KMS-11 (cell line): ENCODE measurements around the gene SART3.
"Not testable (repeated sequence)": the region's sequence is repeated elsewhere in the genome, so short reads cannot be mapped to it uniquely, and the experiment has no call there.

Experiments
- H2AFZ ChIP-seq: fragments of 200-600 bp; sonication (generic); 2 replicates; pipeline ENCODE4 v1.6.1; 2016; ENCODE audit warnings: antibody characterized with exemption, mixed run types, low read depth
- H3K27ac ChIP-seq: fragments of 200-600 bp; sonication (generic); 2 replicates; pipeline ENCODE4 v1.6.1; 2016; ENCODE audit warnings: mild to moderate bottlenecking, mixed run types
- H3K27me3 ChIP-seq: fragments of 200-600 bp; sonication (generic); 2 replicates; pipeline ENCODE4 v1.6.1; 2017; ENCODE audit warnings: mild to moderate bottlenecking, low read depth, mixed run types, moderate library complexity; ENCODE audit not compliant: insufficient read depth
- H3K36me3 ChIP-seq: fragments of 200-600 bp; sonication (generic); 2 replicates; pipeline ENCODE4 v1.6.1; 2017; ENCODE audit warnings: mild to moderate bottlenecking, mixed run types; ENCODE audit not compliant: insufficient read depth
- H3K4me1 ChIP-seq: fragments of 200-600 bp; sonication (generic); 2 replicates; pipeline ENCODE4 v1.6.1; 2016; ENCODE audit warnings: mild to moderate bottlenecking, low read depth, mixed run types; ENCODE audit not compliant: poor library complexity, severe bottlenecking
- H3K4me2 ChIP-seq: fragments of 200-600 bp; sonication (generic); 2 replicates; pipeline ENCODE4 v1.7.0; 2016; ENCODE audit warnings: mild to moderate bottlenecking, mixed run types
- H3K4me3 ChIP-seq: fragments of 200-600 bp; sonication (generic); IDR thresholded peaks from 2 replicates; pipeline ENCODE4 v1.6.1; 2017; ENCODE audit warnings: low read depth, low read length, mixed read lengths; ENCODE audit not compliant: insufficient read depth
- H3K79me2 ChIP-seq: fragments of 200-600 bp; sonication (generic); 2 replicates; pipeline ENCODE4 v1.6.1; 2016; ENCODE audit warnings: low read depth, mixed run types; ENCODE audit not compliant: insufficient read depth
- H3K9ac ChIP-seq: fragments of 200-600 bp; sonication (generic); 2 replicates; pipeline ENCODE4 v1.6.1; 2016; ENCODE audit warnings: mild to moderate bottlenecking, mixed run types
- H4K20me1 ChIP-seq: fragments of 200-600 bp; sonication (generic); 2 replicates; pipeline ENCODE4 v1.6.1; 2016; ENCODE audit warnings: mild to moderate bottlenecking, mixed run types; ENCODE audit not compliant: insufficient read depth
- CTCF ChIP-seq: fragments of 200-600 bp; sonication (generic); conservative IDR thresholded peaks from 2 replicates; pipeline ENCODE4 v1.6.1; 2017; ENCODE audit warnings: low read depth, mild to moderate bottlenecking, antibody characterized with exemption, low read length, moderate library complexity, mixed read lengths

Gene SART3

GRCh38 chr12:108594960-108595710, 34.2 kb upstream of the SART3 start:
- H3K4me2 ChIP-seq, result no peak overlapping the region
- H3K4me3 ChIP-seq, result no peak overlapping the region
- H3K79me2 ChIP-seq, result no peaks in the 10 kb centered on the region
- H3K9ac ChIP-seq, result no peak overlapping the region
- no peaks in the 10 kb centered on the region for H4K20me1 ChIP-seq
- no peaks in the 10 kb centered on the region for H3K4me1 ChIP-seq
- H2AFZ ChIP-seq, result no peak overlapping the region
- H3K27me3 ChIP-seq, result no peaks in the 10 kb centered on the region
- no peak for TF ChIP-seq CTCF
- no peaks in the 10 kb centered on the region for H3K36me3 ChIP-seq
- no peak overlapping the region for H3K27ac ChIP-seq

DNA sequence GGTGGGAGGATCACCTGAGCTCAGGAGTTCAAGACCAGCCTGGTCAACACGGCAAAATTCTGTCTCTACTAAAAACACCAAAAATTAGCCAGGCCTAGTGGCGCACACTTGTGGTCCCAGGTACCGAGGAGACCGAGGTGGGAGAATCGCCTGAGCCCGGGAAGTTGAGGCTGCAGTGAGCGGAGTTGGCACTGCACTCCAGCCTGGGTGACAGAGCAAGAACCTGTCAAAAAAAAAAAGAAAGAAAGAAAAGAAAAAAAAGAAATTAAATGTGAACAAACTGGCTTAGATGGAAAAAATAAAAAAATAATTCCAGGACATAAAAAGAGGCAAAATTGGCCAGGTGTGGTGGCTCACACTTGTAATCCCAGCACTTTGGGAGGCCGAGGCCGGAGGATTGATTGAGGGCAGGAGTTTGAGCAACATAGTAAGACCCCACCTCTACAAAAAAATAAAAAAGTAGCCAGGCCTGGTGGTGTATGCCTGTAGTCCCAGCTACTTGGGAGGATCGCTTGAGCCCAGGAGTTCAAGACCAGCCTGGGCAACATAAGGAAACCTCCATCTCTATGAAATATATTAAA, 33.4 kb upstream of the SART3 start:
- Histone ChIP-seq H4K20me1 (no peaks in the 10 kb centered on the region), H2AFZ (no peak overlapping the region), H3K36me3 (no peaks in the 10 kb centered on the region), H3K9ac (no peak overlapping the region), H3K4me2 (no peak overlapping the region), H3K4me3 (no peak overlapping the region), H3K27ac (no peak overlapping the region), H3K4me1 (no peaks in the 10 kb centered on the region), H3K79me2 (no peaks in the 10 kb centered on the region), H3K27me3 (no peaks in the 10 kb centered on the region)
- TF ChIP-seq CTCF, result no peak

- Histone ChIP-seq H2AFZ (no peak overlapping the region), H3K27ac (no peak overlapping the region), H3K4me3 (no peak overlapping the region), H3K9ac (no peak overlapping the region), H3K36me3 (no peaks in the 10 kb centered on the region), H4K20me1 (no peaks in the 10 kb centered on the region), H3K27me3 (no peaks in the 10 kb centered on the region), H3K4me1 (peaks cover 7% of the 10 kb centered on the region), H3K4me2 (no peak overlapping the region), H3K79me2 (no peaks in the 10 kb centered on the region)
- no peak for TF ChIP-seq CTCF
Observed at GRCh38 chr12:108592033-108592909, 31.3 kb upstream of the SART3 start.

GRCh38 chr12:108591267-108591980, 30.5 kb upstream of the SART3 start:
- Histone ChIP-seq H2AFZ (no peak overlapping the region), H3K4me1 (peaks cover 7% of the 10 kb centered on the region), H3K27ac (no peak overlapping the region), H3K4me2 (no peak overlapping the region), H3K36me3 (no peaks in the 10 kb centered on the region), H3K9ac (no peak overlapping the region), H3K27me3 (no peaks in the 10 kb centered on the region), H4K20me1 (no peaks in the 10 kb centered on the region), H3K4me3 (no peak overlapping the region), H3K79me2 (no peaks in the 10 kb centered on the region)
- TF ChIP-seq CTCF, result no peak

- H3K4me3 ChIP-seq, H3K36me3 ChIP-seq, H3K27me3 ChIP-seq, H4K20me1 ChIP-seq, H3K27ac ChIP-seq, H3K9ac ChIP-seq, H2AFZ ChIP-seq, H3K4me2 ChIP-seq, H3K79me2 ChIP-seq: not testable (repeated sequence)
- peaks cover 12% of the 10 kb centered on the region for H3K4me1 ChIP-seq
Observed at GRCh38 chr12:108590463-108590862, 29.5 kb upstream of the SART3 start.
